Measurements from ENCODE around the gene FBXL17. TPM values are rescaled to one million over a fixed set of nuclear protein-coding genes. Genes with fewer than 3 reads are reported as not detected.
A peak's percentile ranks its signal among the peaks of the same experiment; 100 is the strongest.

Gene FBXL17
- total RNA-seq, 1 donor from 2014 or later, result 8.2 TPM

DNA sequence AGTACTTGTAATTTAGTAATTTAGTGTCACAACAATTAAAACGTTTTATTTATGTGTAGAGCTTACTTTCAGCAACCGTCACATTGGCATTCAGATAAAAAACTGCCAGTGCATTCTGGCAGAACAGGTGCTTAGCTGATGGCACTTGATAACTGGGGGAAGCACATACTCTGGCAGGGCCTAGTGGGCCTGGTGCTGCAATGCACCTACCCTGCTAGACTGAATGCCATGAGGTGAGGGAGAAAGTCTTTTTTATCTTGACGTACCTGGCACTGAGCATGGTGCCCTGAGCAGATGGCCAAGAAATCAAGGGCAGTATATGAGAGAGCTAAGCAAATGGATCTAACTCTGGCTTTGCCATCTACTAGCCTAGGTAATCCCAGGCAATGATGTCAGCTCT lies 430.6 kb downstream of the FBXL17 start:
- Mint-ChIP-seq H3K9me3 (peaks cover 4% of the 10 kb centered on the region), H3K4me3 (no peak overlapping the region), H3K27ac (no peak overlapping the region), H3K4me1 (ENCODE audit: low read depth) (peaks cover 12% of the 10 kb centered on the region), H3K36me3 (ENCODE audit: low read depth) (no peaks in the 10 kb centered on the region), H3K27me3 (ENCODE audit: insufficient read depth) (no peaks in the 10 kb centered on the region)
- DNase-seq (ENCODE audit: low spot score), result no peak
- intact Hi-C loops (cut with micrococcal nuclease), result no loop called here

DNA sequence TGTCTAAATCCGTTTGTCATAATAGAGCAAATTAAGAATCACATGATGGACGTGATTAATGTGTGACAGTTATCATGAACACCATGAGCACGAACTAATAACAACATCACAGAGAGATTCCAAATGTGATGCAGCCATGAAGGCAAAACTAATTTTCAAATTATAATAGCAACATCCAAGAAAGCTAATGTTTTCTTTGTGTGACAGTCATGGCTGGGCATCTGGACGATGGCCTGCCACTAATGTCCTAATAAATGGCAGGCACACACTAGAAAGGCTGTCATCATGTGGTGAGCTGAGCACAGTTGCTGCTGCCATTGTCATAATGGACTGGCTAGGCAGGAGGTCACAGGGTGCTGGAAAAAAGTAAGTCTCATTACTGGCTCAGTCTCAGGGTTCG lies 431.1 kb downstream of the FBXL17 start:
- H3K9me3 Mint-ChIP-seq, result peaks cover 4% of the 10 kb centered on the region
- intact Hi-C loops (cut with micrococcal nuclease), result no loop called here
- H3K36me3 Mint-ChIP-seq (ENCODE audit: low read depth), result no peaks in the 10 kb centered on the region
- peaks cover 12% of the 10 kb centered on the region for H3K4me1 Mint-ChIP-seq (ENCODE audit: low read depth)
- no peak overlapping the region for H3K27ac Mint-ChIP-seq
- no peak for DNase-seq (ENCODE audit: low spot score)
- H3K4me3 Mint-ChIP-seq, result no peak overlapping the region
- H3K27me3 Mint-ChIP-seq (ENCODE audit: insufficient read depth), result no peaks in the 10 kb centered on the region

DNA sequence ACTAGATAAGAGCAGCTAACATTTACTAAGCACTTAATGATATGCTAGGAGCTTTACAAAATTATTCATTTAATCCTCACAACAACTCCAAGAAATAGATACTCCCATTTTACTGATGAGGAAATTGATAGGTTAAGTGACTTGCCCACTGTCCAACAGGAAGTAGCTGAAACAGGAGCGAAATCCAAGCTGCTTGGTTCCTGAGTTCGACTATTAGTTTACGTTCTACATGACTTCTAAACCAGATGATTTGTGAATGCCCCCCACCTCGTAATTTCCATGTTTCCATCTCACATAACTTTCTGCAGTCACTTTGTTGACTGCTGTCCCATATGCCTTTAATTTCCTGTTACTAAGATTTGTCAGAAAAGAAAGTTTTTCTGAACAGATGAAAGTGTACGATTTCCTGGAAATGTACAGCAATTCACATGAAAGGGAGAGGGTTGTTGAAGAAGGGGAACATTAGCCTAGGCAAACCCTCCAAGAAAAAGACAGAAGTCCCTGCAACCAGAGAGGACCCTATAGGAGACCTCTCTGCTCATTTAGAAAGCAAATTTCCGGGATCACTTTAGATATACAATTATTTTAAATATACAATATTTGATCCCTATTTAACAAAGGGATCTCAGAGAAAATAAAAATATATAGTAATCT lies 432.1 kb downstream of the FBXL17 start:
- Mint-ChIP-seq H3K36me3 (ENCODE audit: low read depth) (no peaks in the 10 kb centered on the region), H3K27ac (no peak overlapping the region), H3K9me3 (peaks cover 4% of the 10 kb centered on the region), H3K27me3 (ENCODE audit: insufficient read depth) (no peaks in the 10 kb centered on the region), H3K4me3 (peak overlapping the region; percentile 8), H3K4me1 (ENCODE audit: low read depth) (peaks cover 12% of the 10 kb centered on the region)
- DNase-seq (ENCODE audit: low spot score), result no peak
- intact Hi-C loops (cut with micrococcal nuclease), result no loop called here

DNA sequence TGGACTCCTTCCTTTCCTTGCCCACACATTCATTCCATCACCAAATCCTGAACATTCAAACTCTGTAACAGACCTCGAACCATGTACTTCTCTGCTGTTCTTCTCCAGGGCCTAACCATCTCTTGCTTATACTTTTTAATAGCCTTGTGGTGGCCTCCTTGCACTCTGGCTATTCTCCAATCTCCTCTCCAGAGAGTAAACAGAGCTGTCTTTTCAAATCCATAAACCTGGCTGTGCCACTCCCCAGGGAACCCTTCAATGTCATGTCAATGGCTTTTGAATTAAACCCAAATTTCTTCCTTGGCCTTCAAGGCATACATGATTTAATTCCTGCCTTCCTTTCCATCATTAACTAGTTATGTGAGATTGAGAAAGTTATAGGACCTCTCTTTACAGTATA lies 433.5 kb downstream of the FBXL17 start:
- intact Hi-C loops (cut with micrococcal nuclease), result no loop called here

DNA sequence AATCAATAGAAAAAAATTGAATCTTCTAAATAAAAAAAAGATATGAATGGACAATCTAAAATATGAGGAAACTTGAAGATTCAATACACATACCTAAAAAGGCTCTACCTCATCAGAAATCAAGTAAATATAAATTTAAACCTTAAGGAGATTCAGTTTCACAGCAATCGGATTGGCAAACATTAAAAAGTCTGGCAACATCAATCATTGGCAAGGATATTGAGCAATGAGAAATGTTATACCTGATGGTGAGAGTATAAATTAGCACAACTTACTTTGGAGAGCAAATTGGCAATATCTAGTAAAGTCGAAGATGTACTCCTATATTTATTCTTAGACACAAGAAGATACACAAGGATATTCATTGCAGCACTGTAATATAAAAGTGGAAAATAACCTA lies 436.8 kb downstream of the FBXL17 start:
- no peaks in the 10 kb centered on the region for H3K36me3 Mint-ChIP-seq (ENCODE audit: low read depth)
- peaks cover 12% of the 10 kb centered on the region for H3K4me1 Mint-ChIP-seq (ENCODE audit: low read depth)
- no peaks in the 10 kb centered on the region for H3K27me3 Mint-ChIP-seq (ENCODE audit: insufficient read depth)
- DNase-seq (ENCODE audit: low spot score), result no peak
- no peak overlapping the region for H3K4me3 Mint-ChIP-seq
- no peaks in the 10 kb centered on the region for H3K9me3 Mint-ChIP-seq
- no peak overlapping the region for H3K27ac Mint-ChIP-seq
- intact Hi-C loops (cut with micrococcal nuclease), result no loop called here

More for the DNA sequence above, 433.5 kb downstream of the FBXL17 start:
- no peak overlapping the region for H3K4me3 Mint-ChIP-seq
- H3K9me3 Mint-ChIP-seq, result peaks cover under 1% of the 10 kb centered on the region
- H3K27me3 Mint-ChIP-seq (ENCODE audit: insufficient read depth), result no peaks in the 10 kb centered on the region
- H3K4me1 Mint-ChIP-seq (ENCODE audit: low read depth), result peaks cover 12% of the 10 kb centered on the region
- DNase-seq (ENCODE audit: low spot score), result no peak
- H3K27ac Mint-ChIP-seq, result no peak overlapping the region
- H3K36me3 Mint-ChIP-seq (ENCODE audit: low read depth), result no peaks in the 10 kb centered on the region

DNA sequence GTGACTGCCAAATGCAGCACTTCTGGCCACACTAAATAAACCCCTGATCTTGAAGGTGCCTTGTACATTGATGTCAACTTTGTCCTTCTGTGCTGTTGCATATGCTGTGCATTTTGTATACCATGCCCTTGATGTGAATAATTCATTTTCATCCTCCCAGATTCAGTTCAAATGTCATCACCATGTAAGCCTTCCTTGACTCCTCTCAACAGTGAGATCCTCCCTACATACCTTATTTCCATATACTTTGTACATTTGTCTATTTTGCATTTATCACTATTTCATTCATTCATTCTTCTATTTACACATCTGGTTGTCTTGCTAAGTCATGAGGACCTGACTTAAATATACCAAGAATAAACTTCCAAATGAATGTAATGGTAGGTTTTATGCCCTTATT lies 438.0 kb downstream of the FBXL17 start:
- no peak for DNase-seq (ENCODE audit: low spot score)
- Mint-ChIP-seq H3K4me3 (no peak overlapping the region), H3K9me3 (no peaks in the 10 kb centered on the region), H3K27ac (no peak overlapping the region), H3K36me3 (ENCODE audit: low read depth) (no peaks in the 10 kb centered on the region), H3K27me3 (ENCODE audit: insufficient read depth) (no peaks in the 10 kb centered on the region), H3K4me1 (ENCODE audit: low read depth) (peaks cover under 1% of the 10 kb centered on the region)
- intact Hi-C loops (cut with micrococcal nuclease), result no loop called here

DNA sequence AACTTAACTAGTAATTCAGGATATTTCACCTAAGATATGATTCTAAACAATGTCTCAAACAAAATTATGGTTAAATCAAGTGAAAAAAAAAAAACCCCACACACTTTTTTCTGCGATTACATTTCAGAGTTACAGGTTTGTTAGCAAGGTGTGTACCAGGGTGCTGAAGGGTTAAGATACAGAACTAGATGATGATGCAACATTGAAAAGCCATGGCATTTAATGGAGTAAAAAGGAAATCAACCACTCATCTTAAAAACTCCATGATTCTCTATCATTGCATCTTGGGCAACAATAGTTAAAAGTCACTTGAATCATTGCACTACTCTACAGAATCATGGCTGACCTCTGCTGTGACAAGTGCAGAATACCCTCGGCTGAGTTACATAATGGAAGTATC lies 440.9 kb downstream of the FBXL17 start:
- Mint-ChIP-seq H3K27ac (no peak overlapping the region), H3K4me1 (ENCODE audit: low read depth) (no peaks in the 10 kb centered on the region), H3K4me3 (no peak overlapping the region), H3K9me3 (no peaks in the 10 kb centered on the region), H3K27me3 (ENCODE audit: insufficient read depth) (no peaks in the 10 kb centered on the region), H3K36me3 (ENCODE audit: low read depth) (no peaks in the 10 kb centered on the region)
- intact Hi-C loops (cut with micrococcal nuclease), result no loop called here
- no peak for DNase-seq (ENCODE audit: low spot score)

DNA sequence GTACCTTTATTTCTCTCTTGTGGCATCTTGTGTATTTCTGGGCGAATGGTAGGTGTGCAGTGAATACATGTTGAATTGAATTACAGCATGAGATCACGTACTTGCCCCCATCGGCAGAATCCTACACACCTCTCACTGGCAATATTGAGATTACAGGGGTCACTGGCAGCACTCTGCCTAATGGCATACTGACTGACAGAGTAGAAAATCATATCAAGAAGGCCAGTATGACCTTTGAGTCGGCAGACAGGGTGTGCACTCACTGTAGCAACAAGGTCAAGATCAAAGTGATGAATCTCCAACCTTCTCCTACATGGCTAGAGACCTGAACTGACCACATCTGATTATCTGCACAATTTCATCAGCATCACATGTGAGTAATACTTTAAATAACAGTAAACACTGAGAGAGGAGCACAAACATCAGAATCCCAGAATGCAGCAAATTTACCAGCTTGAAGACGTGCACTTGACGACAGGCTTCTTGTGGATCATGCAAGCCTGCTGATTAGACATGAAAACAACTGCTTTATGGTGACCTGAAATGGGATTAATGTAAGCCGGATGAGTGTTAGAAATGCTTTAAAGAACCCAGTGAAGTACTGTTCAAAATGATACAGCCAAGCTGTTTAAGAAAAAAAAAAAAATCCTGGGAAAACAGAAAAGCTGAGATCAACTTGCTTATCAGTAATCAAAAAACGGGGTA lies 444.1 kb downstream of the FBXL17 start:
- Mint-ChIP-seq H3K4me3 (no peak overlapping the region), H3K4me1 (ENCODE audit: low read depth) (no peaks in the 10 kb centered on the region), H3K9me3 (no peaks in the 10 kb centered on the region), H3K36me3 (ENCODE audit: low read depth) (no peaks in the 10 kb centered on the region), H3K27ac (no peak overlapping the region), H3K27me3 (ENCODE audit: insufficient read depth) (peaks cover under 1% of the 10 kb centered on the region)
- intact Hi-C loops (cut with micrococcal nuclease), result no loop called here
- DNase-seq (ENCODE audit: low spot score), result no peak

DNA sequence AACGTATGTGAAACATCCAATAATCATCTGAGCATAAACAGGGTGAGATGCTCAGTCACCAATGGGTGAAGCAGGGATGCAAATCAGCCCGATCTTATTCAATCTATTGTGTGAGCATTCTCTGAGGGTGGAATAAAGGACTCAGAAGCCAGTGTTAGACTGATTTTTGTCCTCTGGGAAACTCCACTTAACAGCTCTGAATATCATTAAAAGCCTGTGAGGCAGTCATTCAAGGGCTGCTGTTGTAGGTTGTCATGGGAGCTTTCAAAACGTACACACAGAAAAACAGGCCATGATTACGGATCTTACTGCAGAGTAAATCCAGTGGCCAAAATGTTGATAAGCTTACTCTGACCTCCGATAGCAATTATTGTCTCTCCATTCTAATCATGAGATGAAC lies 444.7 kb downstream of the FBXL17 start:
- Mint-ChIP-seq H3K36me3 (ENCODE audit: low read depth) (peaks cover 1% of the 10 kb centered on the region), H3K27ac (no peak overlapping the region), H3K9me3 (no peaks in the 10 kb centered on the region), H3K27me3 (ENCODE audit: insufficient read depth) (peaks cover 2% of the 10 kb centered on the region), H3K4me3 (no peak overlapping the region), H3K4me1 (ENCODE audit: low read depth) (no peaks in the 10 kb centered on the region)
- intact Hi-C loops (cut with micrococcal nuclease), result no loop called here
- DNase-seq (ENCODE audit: low spot score), result no peak

DNA sequence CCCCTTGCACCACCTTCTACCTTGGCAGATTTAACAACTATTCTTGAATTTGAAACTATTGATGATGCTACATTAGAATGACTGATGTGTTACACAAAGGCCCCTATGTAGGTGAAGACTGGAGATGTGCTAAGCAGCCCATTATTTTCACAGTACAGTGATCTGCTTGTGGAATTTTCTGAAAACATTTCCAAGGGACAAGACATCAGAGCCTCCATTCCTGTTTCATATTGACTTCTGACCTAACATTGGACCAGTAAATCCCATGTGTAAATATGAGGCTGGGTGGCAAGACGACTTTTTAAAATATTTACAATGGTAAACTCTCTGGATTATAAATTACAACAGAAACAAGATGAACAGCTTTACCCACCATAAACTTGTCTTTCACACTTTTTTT lies 445.4 kb downstream of the FBXL17 start:
- no peak overlapping the region for H3K27ac Mint-ChIP-seq
- H3K4me3 Mint-ChIP-seq, result no peak overlapping the region

DNA sequence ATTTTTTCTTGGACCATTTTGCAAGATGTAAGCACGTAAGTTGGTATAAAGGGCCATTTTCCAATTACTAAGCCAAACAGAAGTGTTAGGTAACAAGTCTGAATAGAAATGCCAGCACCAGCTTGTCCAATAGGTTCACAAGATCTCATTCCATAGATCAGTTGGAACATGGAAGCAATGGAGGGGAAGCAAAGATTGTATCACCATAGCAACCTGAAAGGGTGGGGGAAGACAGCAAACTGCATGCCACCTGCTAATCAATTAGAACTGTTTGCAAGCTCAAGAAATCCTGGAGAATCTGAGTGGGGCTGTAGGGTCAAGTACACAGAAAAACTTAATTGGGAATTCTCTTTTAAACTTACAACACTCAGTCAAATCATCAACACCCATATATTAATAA lies 446.3 kb downstream of the FBXL17 start:
- Mint-ChIP-seq H3K27me3 (ENCODE audit: insufficient read depth) (peaks cover 2% of the 10 kb centered on the region), H3K36me3 (ENCODE audit: low read depth) (peaks cover 1% of the 10 kb centered on the region), H3K27ac (no peak overlapping the region), H3K4me3 (no peak overlapping the region), H3K4me1 (ENCODE audit: low read depth) (no peaks in the 10 kb centered on the region), H3K9me3 (no peaks in the 10 kb centered on the region)
- no peak for DNase-seq (ENCODE audit: low spot score)
- intact Hi-C loops (cut with micrococcal nuclease), result no loop called here

More for the DNA sequence above, 445.4 kb downstream of the FBXL17 start:
- Mint-ChIP-seq H3K36me3 (ENCODE audit: low read depth) (peaks cover 1% of the 10 kb centered on the region), H3K27me3 (ENCODE audit: insufficient read depth) (peaks cover 2% of the 10 kb centered on the region), H3K9me3 (no peaks in the 10 kb centered on the region), H3K4me1 (ENCODE audit: low read depth) (no peaks in the 10 kb centered on the region)
- DNase-seq (ENCODE audit: low spot score), result no peak
- intact Hi-C loops (cut with micrococcal nuclease), result no loop called here

DNA sequence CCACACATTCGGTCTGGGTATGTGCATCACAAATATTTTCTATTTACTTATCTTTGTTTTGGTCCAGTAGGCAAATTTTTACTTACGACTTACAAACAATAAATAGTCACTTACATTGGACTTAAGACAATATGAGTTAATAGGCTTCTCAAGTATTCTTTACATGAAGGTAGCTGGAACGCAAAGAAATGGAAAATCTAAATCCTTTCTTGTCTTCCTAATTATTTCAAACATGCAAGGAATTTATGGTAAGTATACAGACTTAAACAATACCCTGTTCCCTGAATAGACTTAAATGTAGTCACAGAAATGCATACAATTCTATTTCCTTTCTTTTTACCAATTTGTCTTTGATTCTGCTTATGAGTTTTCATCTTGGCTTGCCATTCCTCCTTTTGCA lies 448.6 kb downstream of the FBXL17 start:
- H3K4me1 Mint-ChIP-seq (ENCODE audit: low read depth), result no peaks in the 10 kb centered on the region

DNA sequence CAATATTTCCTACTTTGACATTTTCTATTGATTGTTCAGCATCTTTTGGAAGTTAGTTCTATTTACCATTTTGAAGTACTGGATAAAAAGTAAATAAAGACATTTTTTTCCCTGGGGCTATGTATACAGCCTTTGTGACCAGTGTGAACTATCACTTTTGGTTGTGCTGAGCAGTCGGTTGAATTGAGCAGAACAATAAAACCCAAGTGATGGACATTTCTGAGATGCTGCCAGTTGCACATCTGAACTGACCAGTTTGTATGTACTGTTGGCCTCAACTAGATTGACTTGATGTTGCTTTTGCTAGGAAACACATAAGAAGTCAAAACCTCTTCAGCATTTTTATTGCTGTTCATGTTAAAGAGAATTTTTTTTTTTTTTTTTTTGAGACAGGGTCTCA lies 451.0 kb downstream of the FBXL17 start:
- H3K9me3 Mint-ChIP-seq, result no peaks in the 10 kb centered on the region
- intact Hi-C loops (cut with micrococcal nuclease), result no loop called here
- H3K27ac Mint-ChIP-seq, result no peak overlapping the region
- H3K4me3 Mint-ChIP-seq, result no peak overlapping the region
- no peaks in the 10 kb centered on the region for H3K4me1 Mint-ChIP-seq (ENCODE audit: low read depth)
- peaks cover 2% of the 10 kb centered on the region for H3K27me3 Mint-ChIP-seq (ENCODE audit: insufficient read depth)
- no peak for DNase-seq (ENCODE audit: low spot score)
- peaks cover 1% of the 10 kb centered on the region for H3K36me3 Mint-ChIP-seq (ENCODE audit: low read depth)

More for the DNA sequence above, 448.6 kb downstream of the FBXL17 start:
- intact Hi-C loops (cut with micrococcal nuclease), result no loop called here
- no peak overlapping the region for H3K4me3 Mint-ChIP-seq
- peaks cover 1% of the 10 kb centered on the region for H3K36me3 Mint-ChIP-seq (ENCODE audit: low read depth)
- peaks cover 2% of the 10 kb centered on the region for H3K27me3 Mint-ChIP-seq (ENCODE audit: insufficient read depth)
- DNase-seq (ENCODE audit: low spot score), result no peak
- no peaks in the 10 kb centered on the region for H3K9me3 Mint-ChIP-seq
- H3K27ac Mint-ChIP-seq, result no peak overlapping the region
